Mucosa of descending colon (tissue), 3 donors: Measurements from ENCODE around the gene OPCML. TPM values are rescaled to one million over a fixed set of nuclear protein-coding genes. Genes with fewer than 3 reads are reported as not detected.

Source experiments
- ATAC-seq: fragments of 200-7000 bp; cut with Tn5 transposase; one replicate; pipeline ENCODE4 v1.9.1; 2020; ENCODE audit warnings: mild to moderate bottlenecking, moderate library complexity
- DNase-seq, 3 donors: peaks; one replicate each; pipeline ENCODE4 v3.0.0-alpha.2; 2020
- H3K36me3 ChIP-seq: fragments of 200-600 bp; one replicate; pipeline ENCODE4 v1.8.0; 2021; ENCODE audit warnings: low read depth, mild to moderate bottlenecking
- H3K4me1 ChIP-seq: fragments of 200-600 bp; one replicate; pipeline ENCODE4 v1.8.0; 2021; ENCODE audit warnings: low read depth, mild to moderate bottlenecking
- H3K4me3 ChIP-seq: fragments of 200-600 bp; one replicate; pipeline ENCODE4 v1.8.0; 2021; ENCODE audit warnings: mild to moderate bottlenecking
- H3K9me3 ChIP-seq: fragments of 200-600 bp; one replicate; pipeline ENCODE4 v1.8.0; 2021; ENCODE audit warnings: mild to moderate bottlenecking
- intact Hi-C, 2 donors: fragments of 100-400 bp; cut with DNase I in 1 of 2; cut with micrococcal nuclease in 1 of 2; formaldehyde crosslinking; loops; one replicate each; pipeline versions ENCODE4 v1.11.0 to v1.11.1; 2022; cut with DNase I, micrococcal nuclease
- total RNA-seq, 3 donors: library from RNA; stranded (reverse); fragmentation: NEBNext Ultra II Directional in 2 of 3; extraction: Animal tissue kit (Norgen Biotek cat#: 25700) in 2 of 3; gene quantifications; one replicate each; pipeline versions ENCODE4 v1.2.1 to v1.2.4, GENCODE V29; 2021 to 2023
- TF ChIP-seq, protein P1 (sequence below): fragments of 200-600 bp; IDR thresholded peaks from one replicate; pipeline ENCODE4 v1.8.0; 2022; ENCODE audit warnings: antibody characterized with exemption, mild to moderate bottlenecking
- donor health status: DM: no; HTN: no; CAD: no; lungs with moderate emphysema.
- donor health status: DM: no; HTN: no; CAD: no.
- donor health status: DM: no; HTN: yes; CAD: no.

Gene OPCML
- total RNA-seq, 3 donors from 2014 or later = 0.10 to 0.47 TPM; not detected in 1

DNA sequence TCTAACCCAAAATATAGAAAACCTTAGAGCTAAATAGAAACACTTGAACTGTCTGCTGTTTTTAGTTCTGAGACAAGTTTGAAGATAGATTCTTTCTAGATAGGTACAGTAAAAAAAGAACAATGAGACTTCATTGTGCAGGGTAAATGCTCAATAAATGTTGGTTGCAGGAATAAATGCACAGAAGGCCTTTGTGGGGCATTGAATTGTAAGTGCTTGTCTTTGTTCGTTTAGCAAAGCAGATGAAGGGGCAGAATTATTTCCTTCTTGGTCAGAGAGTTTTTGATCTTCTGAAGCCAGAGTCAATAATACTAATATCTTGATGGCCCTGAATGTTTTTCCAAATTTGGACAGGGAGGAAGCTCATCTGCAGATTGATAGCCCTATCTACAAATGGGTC, 340.4 kb downstream of the OPCML start:
- Histone ChIP-seq H3K36me3 (no peaks in the 10 kb centered on the region), H3K4me3 (no peak overlapping the region), H3K9me3 (no peaks in the 10 kb centered on the region), H3K4me1 (no peaks in the 10 kb centered on the region)
- intact Hi-C loops = loop anchor here in 1 of 2 donors (5.0 kb wide), 1 partner anchor 140 kb away; no protein-coding TSS in a partner anchor
- ATAC-seq = no peak
- TF ChIP-seq, protein P1, sequence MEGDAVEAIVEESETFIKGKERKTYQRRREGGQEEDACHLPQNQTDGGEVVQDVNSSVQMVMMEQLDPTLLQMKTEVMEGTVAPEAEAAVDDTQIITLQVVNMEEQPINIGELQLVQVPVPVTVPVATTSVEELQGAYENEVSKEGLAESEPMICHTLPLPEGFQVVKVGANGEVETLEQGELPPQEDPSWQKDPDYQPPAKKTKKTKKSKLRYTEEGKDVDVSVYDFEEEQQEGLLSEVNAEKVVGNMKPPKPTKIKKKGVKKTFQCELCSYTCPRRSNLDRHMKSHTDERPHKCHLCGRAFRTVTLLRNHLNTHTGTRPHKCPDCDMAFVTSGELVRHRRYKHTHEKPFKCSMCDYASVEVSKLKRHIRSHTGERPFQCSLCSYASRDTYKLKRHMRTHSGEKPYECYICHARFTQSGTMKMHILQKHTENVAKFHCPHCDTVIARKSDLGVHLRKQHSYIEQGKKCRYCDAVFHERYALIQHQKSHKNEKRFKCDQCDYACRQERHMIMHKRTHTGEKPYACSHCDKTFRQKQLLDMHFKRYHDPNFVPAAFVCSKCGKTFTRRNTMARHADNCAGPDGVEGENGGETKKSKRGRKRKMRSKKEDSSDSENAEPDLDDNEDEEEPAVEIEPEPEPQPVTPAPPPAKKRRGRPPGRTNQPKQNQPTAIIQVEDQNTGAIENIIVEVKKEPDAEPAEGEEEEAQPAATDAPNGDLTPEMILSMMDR = no peak
- DNase-seq = no peak

DNA sequence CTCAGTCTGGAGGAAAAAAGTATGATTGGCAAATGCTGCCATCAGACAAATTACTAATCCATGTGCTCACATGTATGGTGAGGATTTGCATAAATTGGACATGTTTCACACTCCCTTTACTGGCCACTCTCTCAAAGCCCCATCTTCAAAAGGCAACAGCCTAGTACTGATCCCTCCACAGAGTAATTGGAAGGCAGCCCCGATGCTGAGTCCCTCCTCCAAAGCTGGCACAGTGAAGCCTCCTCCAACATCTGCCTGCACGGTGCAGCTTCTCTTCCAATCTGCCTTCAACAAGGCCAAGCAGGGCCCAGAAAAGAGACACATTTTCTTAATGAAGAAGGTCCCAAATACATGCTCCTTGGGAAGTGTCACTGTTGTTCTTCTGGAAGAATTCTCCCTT, 350.6 kb downstream of the OPCML start:
- H3K4me3 ChIP-seq = no peak overlapping the region
- intact Hi-C loops = no loop called here
- H3K4me1 ChIP-seq = no peaks in the 10 kb centered on the region
- no peak for DNase-seq
- no peak for ATAC-seq
- H3K9me3 ChIP-seq = no peaks in the 10 kb centered on the region
- TF ChIP-seq, protein P1 = no peak
- H3K36me3 ChIP-seq = no peaks in the 10 kb centered on the region

DNA sequence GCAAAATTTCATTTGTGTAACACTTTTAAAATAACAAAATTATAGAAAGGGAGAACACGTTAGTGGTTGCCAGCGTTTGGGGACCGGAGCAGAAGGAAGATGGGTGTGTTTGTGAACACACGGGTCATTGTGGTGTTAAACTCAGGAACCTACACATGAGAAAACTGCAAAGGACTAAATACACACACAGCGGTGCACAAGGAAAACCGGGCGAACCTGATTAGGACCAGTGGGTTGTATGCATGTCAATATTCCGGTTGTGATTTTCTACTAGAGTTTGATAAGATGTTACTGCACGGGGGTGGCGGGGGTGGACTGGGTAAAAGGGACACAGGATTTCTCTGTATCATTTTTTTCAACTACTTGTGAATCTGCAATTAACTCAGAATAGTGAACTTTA, 351.2 kb downstream of the OPCML start:
- TF ChIP-seq, protein P1 = no peak
- ATAC-seq (no peak), DNase-seq (no peak)
- Histone ChIP-seq H3K9me3 (no peaks in the 10 kb centered on the region), H3K4me3 (no peak overlapping the region), H3K36me3 (no peaks in the 10 kb centered on the region), H3K4me1 (no peaks in the 10 kb centered on the region)
- intact Hi-C loops = no loop called here

DNA sequence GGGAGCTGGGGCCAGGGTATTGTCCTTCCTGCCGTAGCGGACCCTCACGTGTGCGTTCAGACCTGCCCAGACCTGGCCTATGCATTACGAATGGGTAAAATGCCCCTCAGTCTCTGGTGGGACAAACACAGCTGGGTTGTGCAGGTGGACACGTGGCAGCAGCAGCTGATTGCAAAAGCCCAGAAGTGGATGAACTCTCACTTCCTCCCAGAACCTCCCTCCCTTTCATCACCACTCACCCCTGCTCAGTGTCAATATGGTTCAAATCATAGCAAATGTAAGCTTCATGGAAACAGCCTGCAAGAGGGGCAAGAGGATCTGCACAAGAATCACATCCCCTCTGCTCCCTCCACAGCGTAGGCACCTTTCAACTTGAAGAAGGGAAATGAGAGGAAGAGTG, 352.1 kb downstream of the OPCML start:
- TF ChIP-seq, protein P1 = no peak
- Histone ChIP-seq H3K4me1 (no peaks in the 10 kb centered on the region), H3K36me3 (no peaks in the 10 kb centered on the region), H3K9me3 (no peaks in the 10 kb centered on the region), H3K4me3 (no peak overlapping the region)
- no peak for DNase-seq
- intact Hi-C loops = no loop called here
- no peak for ATAC-seq

DNA sequence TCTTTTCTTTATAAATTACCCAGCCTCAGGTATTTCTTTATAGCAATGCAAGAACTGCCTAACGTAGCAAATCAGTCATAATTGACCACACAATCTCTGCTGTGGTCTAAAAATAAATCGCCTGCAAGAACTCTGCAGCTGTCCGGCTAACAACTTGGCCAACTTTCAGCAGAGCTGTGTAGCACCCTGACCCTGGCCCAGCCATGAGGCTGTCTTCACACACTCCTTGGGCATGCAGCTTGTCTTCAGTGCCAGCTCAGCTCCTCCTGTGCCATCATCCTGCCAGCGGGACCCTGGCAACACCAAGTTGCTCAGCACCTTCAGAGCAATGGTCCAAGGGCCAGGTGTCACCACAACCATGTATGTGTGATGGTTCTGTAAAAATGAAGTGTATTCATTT, 355.6 kb downstream of the OPCML start:
- H3K4me3 ChIP-seq = no peak overlapping the region
- no peaks in the 10 kb centered on the region for H3K9me3 ChIP-seq
- no peak for ATAC-seq
- no peaks in the 10 kb centered on the region for H3K4me1 ChIP-seq
- intact Hi-C loops = no loop called here
- no peaks in the 10 kb centered on the region for H3K36me3 ChIP-seq
- TF ChIP-seq, protein P1 = no peak
- no peak for DNase-seq

DNA sequence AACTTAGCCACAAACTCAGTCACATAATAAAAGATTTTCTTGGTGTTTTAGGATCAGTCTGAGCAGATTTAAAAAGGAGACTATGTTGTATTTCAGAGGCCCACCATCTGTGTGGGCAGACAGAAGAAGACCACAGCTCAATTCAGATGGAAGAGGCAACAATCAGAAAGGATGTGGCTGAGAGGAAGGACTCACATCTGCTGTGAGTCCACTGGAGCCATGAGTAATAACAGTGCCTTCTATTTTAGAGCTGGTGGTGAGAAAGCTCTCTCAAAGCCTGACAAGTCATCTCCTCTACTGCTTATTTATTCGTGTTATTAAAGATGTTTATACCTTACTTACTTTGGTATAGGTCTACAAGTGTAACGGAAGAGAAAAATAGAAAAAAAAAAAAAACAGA, 357.2 kb downstream of the OPCML start:
- H3K36me3 ChIP-seq = no peaks in the 10 kb centered on the region
- H3K4me1 ChIP-seq = no peaks in the 10 kb centered on the region
- H3K9me3 ChIP-seq = no peaks in the 10 kb centered on the region
- DNase-seq = no peak
- no peak overlapping the region for H3K4me3 ChIP-seq
- ATAC-seq = no peak
- TF ChIP-seq, protein P1 = no peak
- intact Hi-C loops = no loop called here
